GM19452 (cell line): Measurements from ENCODE around the gene SENP3.
A peak's percentile ranks its signal among the peaks of the same experiment; 100 is the strongest.

Experiments used
- ATAC-seq: cut with Tn5 transposase; IDR thresholded peaks from one replicate; pipeline ENCODE4 v1.9.1; 2021; ENCODE audit not compliant: unreplicated experiment

The SENP3 gene

GRCh38 chr17:7561589-7562207 is at the start of gene SENP3:
Gene SENP3, plus strand, starts transcription at chr17:7561919. Its CDS starts 1,158 bp downstream, at chr17:7563077.
- peak; percentile 55 for ATAC-seq

- no peak for ATAC-seq
These were observed 49.6 kb upstream of the SENP3 start for GRCh38 chr17:7512105-7512504.

GRCh38 chr17:7512824-7513540 is 48.7 kb upstream of the SENP3 start:
- no peak for ATAC-seq

DNA sequence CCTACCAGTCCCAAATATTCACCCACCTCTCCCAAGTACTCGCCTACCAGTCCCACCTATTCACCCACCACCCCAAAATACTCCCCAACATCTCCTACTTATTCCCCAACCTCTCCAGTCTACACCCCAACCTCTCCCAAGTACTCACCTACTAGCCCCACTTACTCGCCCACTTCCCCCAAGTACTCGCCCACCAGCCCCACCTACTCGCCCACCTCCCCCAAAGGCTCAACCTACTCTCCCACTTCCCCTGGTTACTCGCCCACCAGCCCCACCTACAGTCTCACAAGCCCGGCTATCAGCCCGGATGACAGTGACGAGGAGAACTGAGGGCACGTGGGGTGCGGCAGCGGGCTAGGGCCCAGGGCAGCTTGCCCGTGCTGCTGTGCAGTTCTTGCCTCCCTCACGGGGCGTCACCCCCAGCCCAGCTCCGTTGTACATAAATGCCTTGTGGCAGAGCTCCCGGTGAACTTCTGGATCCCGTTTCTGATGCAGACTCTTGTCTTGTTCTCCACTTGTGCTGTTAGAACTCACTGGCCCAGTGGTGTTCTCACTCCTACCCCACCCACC is 47.8 kb upstream of the SENP3 start:
- no peak for ATAC-seq

- no peak for ATAC-seq
These were observed 45.7 kb upstream of the SENP3 start for GRCh38 chr17:7515911-7516610.

- ATAC-seq, result no peak
These were observed 38.7 kb upstream of the SENP3 start for GRCh38 chr17:7523033-7523432.

DNA sequence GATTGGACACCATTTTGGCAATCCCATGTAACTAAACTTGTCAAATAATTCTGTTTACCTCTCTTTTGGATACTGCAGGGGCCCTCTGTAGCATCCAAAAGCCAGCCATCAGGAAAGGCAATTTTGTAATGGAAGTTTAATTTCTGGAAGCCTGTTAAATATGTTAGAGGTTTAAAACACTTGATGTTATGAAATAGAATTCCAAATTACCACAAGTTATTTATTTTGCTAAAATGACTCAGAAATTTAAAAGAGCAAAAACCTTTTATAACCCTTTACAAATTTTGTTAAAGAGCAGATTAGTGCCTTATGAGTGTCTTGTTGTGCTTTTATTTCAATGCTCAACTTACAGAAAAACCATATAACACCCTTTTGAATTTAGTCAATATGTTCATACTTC is 32.9 kb upstream of the SENP3 start:
- no peak for ATAC-seq

DNA sequence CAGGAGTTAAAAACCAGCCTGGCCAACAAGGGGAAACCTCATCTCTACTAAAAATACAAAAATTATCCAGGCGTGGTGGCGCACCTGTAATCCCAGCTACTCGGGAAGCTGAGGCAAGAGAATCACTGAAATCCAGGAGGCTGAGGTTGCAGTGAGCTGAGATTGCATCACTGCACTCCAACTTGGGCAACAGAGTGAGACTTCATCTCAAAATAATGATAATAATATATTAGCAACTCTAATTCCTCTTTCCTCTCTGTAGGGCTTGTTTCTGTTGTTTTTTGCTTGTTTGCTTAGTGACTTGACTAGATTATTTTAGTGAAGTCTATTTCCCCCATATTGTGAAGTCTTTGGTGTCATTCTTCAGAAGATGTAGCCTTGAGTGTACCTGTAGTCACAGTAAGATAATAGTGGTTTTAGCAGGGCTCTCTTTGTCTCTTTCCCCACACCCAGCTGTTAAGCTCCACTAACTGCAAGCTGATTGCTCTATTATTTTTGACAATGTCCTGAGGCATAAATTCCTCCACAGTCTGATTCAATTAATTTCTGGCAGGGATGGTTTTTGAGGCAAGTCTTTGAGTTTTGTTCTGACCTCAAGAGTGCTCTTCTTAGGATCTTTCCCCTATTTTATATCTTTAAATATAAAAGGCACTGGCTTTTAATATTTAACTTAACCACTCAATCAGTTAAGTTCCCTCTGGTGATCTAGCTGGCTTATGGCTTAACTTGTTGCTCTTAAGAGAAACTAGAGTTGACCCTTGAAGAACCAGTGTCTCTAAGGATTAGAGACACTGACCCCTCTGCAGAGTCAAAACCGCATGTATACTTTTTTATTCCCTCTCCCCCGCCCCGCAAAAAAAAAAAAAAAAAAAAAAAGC is 31.5 kb upstream of the SENP3 start:
- no peak for ATAC-seq

DNA sequence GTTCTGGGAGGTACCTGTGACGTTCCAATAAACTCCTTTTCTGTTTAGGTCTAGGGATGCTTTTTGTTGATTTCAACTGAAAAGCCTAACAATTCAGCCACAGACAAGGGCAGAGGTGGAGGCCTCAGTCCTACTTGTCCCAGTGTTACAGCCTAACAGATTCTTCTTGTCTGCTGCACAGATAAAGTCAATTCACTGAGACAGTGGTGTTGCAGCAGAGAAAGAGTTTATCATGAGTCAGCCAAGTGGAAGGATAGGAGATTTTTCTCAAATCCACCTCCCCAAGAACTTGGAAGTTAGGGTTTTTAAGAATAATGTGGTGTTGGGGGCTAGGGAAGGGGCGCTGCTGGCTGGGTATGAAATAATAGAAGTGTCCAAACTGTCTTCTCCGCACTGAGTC is 23.7 kb upstream of the SENP3 start:
- no peak for ATAC-seq

- no peak for ATAC-seq
These were observed 22.7 kb upstream of the SENP3 start for GRCh38 chr17:7538891-7539545.

DNA sequence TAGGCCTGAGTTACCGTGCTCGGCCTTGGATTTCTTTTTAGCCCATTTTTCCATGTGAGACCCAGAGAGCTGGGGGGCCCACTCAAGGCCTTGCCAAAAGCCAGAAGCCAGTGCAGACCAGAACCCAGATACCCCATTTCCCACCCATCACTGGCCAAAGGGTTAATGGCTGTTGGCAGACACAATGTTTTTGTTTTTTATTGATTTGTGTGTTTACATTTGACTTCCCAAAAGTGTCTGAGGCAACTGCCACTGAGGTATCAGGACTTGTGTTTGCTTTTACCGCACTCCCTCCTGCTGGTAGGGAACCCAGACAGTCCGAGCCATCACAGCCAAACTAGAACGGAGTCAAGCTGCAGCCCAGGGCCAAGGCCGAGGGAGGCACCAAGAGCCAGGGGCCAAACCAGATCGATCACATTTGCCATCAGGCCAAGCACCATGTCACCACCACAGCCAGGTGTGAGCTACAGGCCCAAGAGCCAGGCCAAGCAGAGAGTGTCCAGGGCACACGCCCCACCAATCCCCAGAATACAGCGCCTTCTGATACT is 20.6 kb upstream of the SENP3 start:
- ATAC-seq, result no peak

- ATAC-seq, result no peak
These were observed 16.8 kb upstream of the SENP3 start for GRCh38 chr17:7544911-7545310.

DNA sequence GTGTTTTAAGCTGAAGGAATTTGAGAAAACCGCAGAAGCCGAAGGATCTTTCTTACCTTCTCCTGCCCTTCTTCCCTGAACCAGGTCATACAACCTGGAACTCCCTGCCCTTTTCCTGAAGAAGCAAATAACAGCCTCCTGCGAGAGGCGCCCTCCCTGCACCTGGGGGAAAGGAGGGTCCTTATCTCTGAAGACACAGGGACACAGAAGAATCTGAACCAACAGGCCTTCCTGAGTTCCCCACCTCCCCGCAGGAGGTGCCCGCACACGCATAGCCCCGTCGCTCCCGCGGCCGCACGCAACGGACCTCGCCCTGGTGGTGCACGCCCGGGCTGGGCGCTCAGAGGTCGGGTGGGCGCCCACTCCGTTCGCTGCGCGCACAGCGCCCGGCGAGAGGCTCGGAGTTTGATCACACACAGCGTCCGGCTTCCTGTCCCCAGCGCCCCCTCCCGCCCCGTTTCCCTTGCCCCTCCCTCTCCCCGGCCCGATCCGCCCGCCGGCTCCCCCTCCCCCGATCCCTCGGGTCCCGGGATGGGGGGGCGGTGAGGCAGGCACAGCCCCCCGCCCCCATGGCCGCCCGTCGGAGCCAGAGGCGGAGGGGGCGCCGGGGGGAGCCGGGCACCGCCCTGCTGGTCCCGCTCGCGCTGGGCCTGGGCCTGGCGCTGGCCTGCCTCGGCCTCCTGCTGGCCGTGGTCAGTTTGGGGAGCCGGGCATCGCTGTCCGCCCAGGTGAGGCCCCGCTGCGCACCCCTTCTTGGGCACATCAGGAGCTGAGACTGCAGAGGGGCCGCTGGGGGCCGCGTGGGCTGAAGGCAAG is 12.9 kb upstream of the SENP3 start, which contains the start of gene TNFSF12:
TSS of gene TNFSF12 (plus strand) at position 474 of the 816 bp plus-strand sequence. CDS start at position 570, 96 bp downstream.
- ATAC-seq, result no peak

DNA sequence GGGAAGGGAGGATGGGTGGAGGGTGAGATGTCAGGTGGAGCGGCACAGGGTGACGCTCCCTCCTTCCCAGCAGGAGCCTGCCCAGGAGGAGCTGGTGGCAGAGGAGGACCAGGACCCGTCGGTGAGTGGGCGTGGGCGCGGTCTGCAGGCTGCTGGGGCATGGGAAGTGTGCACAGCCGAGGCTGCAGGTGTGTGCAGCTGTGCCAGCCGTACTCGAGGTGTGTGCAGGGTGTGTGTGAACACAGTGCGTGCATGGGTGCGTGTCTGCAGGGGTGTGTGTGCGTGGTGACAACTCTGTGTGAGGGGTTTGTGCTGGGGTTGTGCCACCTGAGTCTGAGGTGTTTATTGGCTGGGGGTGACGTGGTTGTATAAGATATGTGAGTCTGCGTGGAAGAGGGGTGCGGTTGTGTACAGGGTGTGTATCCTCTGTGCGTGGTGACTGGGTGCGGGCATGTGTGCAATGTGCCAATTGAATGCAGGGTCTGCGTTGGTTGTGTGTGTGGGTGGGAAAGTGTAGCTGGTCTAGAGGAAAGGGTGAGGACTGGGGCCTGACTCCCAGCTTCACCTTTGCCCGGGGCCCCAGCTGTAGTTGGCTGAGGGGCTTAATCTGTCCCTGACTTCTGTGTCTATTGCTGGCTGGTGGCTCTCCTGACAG is 12.2 kb upstream of the SENP3 start:
- no peak for ATAC-seq

DNA sequence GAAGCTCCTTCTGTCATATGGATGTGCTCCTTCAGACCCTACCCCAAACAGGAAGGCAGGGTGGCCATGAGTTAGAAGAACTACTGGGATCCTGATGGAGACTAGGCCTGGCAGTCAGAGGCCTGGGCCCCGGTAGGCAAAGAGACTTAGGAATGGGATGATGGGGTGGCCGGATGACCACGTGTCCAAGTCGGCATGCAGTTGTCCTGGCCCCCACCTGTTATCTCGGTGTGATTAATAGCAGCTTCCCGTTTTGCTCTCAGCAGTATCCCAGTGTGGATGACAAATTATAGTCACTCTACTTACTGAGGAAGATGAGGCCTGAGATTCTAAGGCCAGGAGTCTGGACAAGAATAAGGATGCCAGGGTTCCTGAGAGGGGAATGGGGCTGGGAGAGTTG is 11.4 kb upstream of the SENP3 start:
- no peak for ATAC-seq

DNA sequence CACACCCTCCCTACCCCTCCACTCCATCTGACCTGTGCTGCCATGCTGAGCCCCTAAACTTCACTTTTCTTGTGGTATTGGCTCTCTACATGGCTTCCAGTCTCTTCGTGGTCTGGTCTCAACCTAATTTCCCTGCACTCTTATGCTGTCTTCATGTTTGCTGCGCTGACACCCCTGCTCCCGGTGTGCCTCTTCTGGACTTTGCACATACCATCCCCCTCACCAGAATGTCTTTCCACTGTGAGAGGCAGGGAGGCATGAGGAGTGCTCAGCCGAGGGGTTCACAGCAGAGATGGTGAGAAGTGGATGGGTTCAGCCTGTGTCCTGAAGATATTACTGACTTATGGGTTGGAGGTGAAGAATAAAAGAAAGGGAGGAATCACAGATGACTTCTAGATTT is 10.3 kb upstream of the SENP3 start:
- ATAC-seq, result no peak

DNA sequence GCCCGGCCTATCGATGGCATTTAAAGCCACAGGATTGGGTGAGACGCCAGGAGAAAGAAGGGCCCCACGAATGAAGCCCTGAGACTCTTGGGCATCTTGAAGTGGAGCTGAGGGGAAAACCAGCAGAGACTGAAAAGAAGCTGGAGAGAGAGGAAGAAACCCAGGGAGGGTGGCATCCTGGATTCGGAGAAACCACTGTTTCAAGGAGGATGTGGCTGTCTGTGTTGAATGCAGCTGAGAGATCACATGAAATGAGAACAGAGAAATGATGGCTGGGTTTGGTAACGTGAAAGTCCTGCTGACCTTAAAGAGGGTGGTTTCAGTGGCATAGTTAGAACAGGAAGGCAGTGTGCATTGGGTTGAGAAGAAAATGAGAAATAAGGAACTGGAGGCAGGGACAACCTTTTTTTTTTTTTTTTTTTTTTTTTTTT is 9.1 kb upstream of the SENP3 start:
- ATAC-seq, result peak; percentile 58

- no peak for ATAC-seq
These were observed 8.4 kb upstream of the SENP3 start for GRCh38 chr17:7553356-7553755.
